GM10847 (cell line): ENCODE measurements around the gene ASF1A.
A peak's percentile ranks its signal among the peaks of the same experiment; 100 is the strongest.

Experiments
- POLR2A ChIP-seq: IDR thresholded peaks from 2 replicates; pipeline ENCODE4 v1.6.1; 2011; ENCODE audit not compliant: insufficient read length; ENCODE audit errors: extremely low read depth

Gene ASF1A

GRCh38 chr6:118893807-118894424, at the start of gene ASF1A:
Gene ASF1A (plus strand): TSS chr6:118894152. CDS start chr6:118894414, 262 bp downstream.
- TF ChIP-seq POLR2A, result peak; percentile 23

GRCh38 chr6:118844915-118845314, 49.0 kb upstream of the ASF1A start:
- TF ChIP-seq POLR2A, result no peak

GRCh38 chr6:118853408-118853807, 40.5 kb upstream of the ASF1A start:
- no peak for TF ChIP-seq POLR2A

GRCh38 chr6:118856301-118856700, 37.7 kb upstream of the ASF1A start:
- TF ChIP-seq POLR2A, result no peak

GRCh38 chr6:118859517-118860064, 34.4 kb upstream of the ASF1A start:
- no peak for TF ChIP-seq POLR2A

GRCh38 chr6:118860363-118860762, 33.6 kb upstream of the ASF1A start:
- no peak for TF ChIP-seq POLR2A

- no peak for TF ChIP-seq POLR2A
Observed at GRCh38 chr6:118860880-118861279, 33.1 kb upstream of the ASF1A start.

- TF ChIP-seq POLR2A, result no peak
Observed at GRCh38 chr6:118862443-118862842, 31.5 kb upstream of the ASF1A start.

- no peak for TF ChIP-seq POLR2A
Observed at GRCh38 chr6:118864341-118865099, 29.4 kb upstream of the ASF1A start.

- TF ChIP-seq POLR2A, result no peak
Observed at GRCh38 chr6:118865100-118865391, 28.9 kb upstream of the ASF1A start.

GRCh38 chr6:118867181-118867580, 26.8 kb upstream of the ASF1A start:
- no peak for TF ChIP-seq POLR2A

- TF ChIP-seq POLR2A, result no peak
Observed at GRCh38 chr6:118869350-118869749, 24.6 kb upstream of the ASF1A start.

GRCh38 chr6:118869894-118870589, 23.9 kb upstream of the ASF1A start:
- TF ChIP-seq POLR2A, result no peak

GRCh38 chr6:118871331-118871730, 22.6 kb upstream of the ASF1A start:
- no peak for TF ChIP-seq POLR2A

GRCh38 chr6:118872318-118872717, 21.6 kb upstream of the ASF1A start:
- TF ChIP-seq POLR2A, result no peak

GRCh38 chr6:118872726-118873125, 21.2 kb upstream of the ASF1A start:
- TF ChIP-seq POLR2A, result no peak
